ENCODE data around the gene PTGFRN.

DNA sequence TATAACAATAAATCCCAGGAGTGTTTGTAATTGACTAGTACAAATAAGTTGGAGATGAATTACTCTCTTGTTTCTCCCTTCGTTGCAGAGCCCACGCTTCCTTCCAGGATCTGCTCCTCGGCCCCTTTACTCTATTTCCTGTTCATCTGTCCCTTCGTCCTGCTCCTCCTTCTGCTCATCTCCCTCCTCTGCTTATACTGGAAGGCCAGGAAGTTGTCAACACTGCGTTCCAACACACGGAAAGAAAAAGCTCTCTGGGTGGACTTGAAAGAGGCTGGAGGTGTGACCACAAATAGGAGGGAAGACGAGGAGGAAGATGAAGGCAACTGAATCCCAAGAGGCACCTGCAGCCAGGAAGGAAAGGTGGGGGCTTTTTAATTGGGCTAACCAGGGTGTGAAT lies 124.1 kb downstream of the PTGFRN start:
- no peak for TF ChIP-seq TAF1 (IDR thresholded peaks at IDR 0.05; ENCODE audit: borderline replicate concordance, low read depth, low read length)
- no peak for TF ChIP-seq POLR2A (IDR thresholded peaks at IDR 0.05; ENCODE audit: low read depth, low read length)
- no peak for TF ChIP-seq POLR2AphosphoS5 (IDR thresholded peaks at IDR 0.05; ENCODE audit: low read depth, low read length)

All from GM12892 (cell line).